Stimulated activated CD4-positive, alpha-beta T cell treated with anti-CD3 and anti-CD28 coated beads, Interleukin-1b, Interleukin-23, amount 100 ng/mL, for 1 hour (primary cell): ENCODE measurements around the gene SNAPC4.
"Not testable (repeated sequence)": the region's sequence is repeated elsewhere in the genome, so short reads cannot be mapped to it uniquely, and the experiment has no call there.

ENCODE experiments used
- DNase-seq, 2 donors: peaks; one replicate each; pipeline ENCODE4 v3.0.0-alpha.2; 2020; ENCODE audit warnings: low read depth in 2 of 2

SNAPC4 gene

GRCh38 chr9:136432591-136432990 lies 32.6 kb upstream of the SNAPC4 start:
- no peak for DNase-seq

- no peak for DNase-seq
Measured at GRCh38 chr9:136431782-136432350, 31.9 kb upstream of the SNAPC4 start.

DNA sequence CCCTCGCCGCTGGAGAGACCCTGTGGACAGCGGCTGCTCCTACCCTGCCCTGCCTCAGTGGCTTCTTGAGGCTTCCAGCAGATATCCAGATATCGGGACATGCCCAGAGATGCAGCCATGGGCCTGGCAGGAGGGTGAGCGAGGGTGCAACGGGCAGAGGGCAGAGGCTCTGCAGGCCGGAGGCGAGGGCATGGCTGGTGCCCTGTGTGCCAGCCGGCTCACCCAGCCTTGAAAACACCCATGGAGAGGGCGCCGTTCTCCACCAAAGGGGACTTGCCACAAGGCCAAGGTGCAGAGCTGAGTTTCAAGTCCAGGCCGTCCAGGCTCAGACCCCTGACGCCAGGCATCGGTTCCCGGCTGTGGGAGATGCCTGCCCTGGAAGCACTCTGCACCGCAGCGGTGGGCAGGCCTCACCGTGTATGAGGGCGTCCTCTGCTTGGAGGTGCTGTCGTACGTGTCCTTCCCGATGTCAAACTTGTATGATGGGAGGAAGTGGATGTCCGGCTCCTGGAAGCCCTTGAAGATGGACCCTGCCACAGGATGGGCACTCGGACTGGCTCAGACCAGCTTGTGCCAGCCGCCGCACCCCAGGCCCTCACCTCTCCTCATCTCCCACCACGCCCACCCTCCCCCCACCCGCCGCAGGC lies 30.7 kb upstream of the SNAPC4 start:
- DNase-seq, result no peak

- no peak for DNase-seq
Measured at GRCh38 chr9:136429683-136430491, 29.9 kb upstream of the SNAPC4 start.

GRCh38 chr9:136429075-136429628 lies 29.2 kb upstream of the SNAPC4 start:
- no peak for DNase-seq

GRCh38 chr9:136426787-136427186 lies 26.8 kb upstream of the SNAPC4 start:
- no peak for DNase-seq

- not testable (repeated sequence) for DNase-seq
Measured at GRCh38 chr9:136425367-136425766, 25.4 kb upstream of the SNAPC4 start.

- no peak for DNase-seq
Measured at GRCh38 chr9:136424750-136425362, 24.9 kb upstream of the SNAPC4 start.

GRCh38 chr9:136423432-136424146 lies 23.6 kb upstream of the SNAPC4 start:
- no peak for DNase-seq

GRCh38 chr9:136422876-136423275 lies 22.9 kb upstream of the SNAPC4 start:
- DNase-seq, result no peak

- DNase-seq, result no peak
Measured at GRCh38 chr9:136421791-136422190, 21.8 kb upstream of the SNAPC4 start.

DNA sequence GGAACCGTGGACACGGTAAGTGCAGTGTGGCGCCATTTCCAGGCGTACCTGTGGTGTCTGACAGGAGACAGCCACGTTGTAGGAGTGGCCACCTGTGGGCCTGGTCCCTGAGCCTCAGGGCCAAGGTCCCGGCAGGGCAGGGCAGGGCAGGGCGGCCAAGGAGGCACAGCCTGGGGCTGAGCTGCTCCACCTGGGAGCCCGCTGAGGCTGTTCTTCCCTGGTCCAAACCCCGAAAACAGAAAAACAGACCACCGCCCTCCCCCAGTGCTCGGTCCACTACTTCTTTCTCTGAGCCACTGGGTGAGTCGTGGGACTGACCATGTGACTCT lies 19.1 kb upstream of the SNAPC4 start:
- DNase-seq, result no peak

DNA sequence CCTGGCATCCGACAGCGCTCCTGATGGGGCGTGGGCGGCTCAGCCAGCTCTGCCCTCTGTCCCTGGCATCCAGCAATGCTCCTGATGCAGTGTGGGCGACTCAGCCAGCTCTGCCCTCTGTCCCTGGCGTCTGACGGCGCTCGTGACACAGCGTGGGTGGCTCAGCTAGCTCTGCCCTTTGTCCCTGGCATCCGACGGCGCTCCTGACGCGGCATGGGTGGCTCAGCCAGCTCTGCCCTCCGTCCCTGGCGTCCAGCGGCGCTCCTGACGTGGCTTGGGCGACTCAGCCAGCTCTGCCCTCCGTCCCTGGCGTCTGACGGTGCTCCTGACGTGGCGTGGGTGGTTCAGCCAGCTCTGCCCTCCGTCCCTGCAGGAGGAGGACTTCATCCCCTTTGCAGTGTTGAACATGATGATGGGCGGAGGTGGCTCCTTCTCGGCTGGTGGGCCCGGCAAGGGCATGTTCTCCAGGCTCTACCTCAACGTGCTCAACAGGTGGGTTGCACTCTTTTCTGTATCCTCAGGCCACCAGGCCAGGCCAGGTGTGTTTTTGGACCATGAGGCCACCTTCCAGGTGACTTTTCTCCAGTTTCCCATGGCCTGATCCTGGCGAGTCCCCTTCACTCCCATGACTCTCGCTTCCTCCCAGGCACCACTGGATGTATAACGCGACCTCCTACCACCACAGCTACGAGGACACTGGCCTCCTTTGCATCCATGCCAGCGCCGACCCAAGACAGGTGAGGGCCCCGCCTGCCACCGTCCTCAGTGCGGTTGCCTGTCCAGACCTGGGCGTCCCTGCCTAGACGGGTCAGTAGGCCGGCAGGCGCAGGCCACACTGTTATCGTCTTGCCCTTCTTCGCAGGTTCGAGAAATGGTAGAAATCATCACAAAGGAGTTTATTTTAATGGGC lies 18.5 kb upstream of the SNAPC4 start:
- DNase-seq, result no peak

DNA sequence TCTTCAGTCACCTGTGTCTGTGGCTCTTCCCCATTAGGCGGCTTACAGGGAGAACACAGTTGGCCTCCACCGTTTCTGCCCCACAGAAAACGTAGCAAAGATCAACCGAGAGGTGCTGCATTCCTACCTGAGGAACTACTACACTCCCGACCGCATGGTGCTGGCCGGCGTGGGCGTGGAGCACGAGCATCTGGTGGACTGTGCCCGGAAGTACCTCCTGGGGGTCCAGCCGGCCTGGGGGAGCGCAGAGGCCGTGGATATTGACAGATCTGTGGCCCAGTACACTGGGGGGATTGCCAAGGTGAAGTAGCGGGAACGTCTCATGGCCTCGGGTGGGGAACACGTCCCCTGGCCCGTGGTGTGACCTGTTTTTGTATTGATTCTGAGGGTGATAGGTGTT lies 16.9 kb upstream of the SNAPC4 start:
- no peak for DNase-seq

DNA sequence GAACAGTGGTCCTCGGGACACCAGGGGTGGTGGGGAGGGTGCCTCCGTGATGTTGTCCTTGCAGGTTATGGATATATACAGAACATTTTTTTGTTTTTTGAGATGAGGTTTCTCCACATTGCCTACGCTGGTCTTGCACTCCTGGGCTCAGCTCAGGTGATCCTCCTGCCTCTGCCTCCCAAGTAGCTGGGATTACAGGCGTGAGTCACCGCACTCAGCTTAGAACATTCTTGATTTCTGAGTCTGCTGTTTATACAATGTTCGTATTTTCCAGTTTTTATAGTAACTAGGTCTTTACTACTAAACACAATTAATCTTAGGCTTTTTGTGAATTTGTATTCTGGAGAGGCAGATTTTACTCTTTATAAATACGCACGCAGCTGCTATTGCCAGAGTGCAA lies 16.5 kb upstream of the SNAPC4 start:
- DNase-seq, result no peak

- DNase-seq, result no peak
Measured at GRCh38 chr9:136412962-136413361, 13.0 kb upstream of the SNAPC4 start.

DNA sequence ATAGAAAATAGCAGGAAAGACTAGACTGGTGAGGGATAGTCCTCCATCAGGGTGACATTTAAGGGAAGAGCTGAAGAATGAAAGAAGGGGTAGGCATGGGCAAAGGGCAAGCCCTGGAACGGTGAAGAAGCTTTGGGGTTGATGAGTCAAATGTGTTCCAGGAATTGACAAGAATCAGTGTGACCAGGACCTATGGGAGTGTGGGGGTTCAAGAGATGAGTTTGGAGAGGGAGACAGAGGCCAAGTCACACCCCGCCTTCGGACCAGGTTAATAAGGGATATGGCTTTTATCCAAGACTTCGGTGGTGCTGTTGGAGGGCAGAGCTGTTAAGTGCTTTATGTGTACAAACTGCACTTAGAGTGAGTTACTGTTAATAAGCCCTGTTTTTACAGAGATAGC lies 11.4 kb upstream of the SNAPC4 start:
- no peak for DNase-seq

GRCh38 chr9:136410500-136411287 lies 10.7 kb upstream of the SNAPC4 start, which contains the start of the genes ENTR1 and PMPCA:
Gene ENTR1 (minus strand): TSS chr9:136410614. CDS start chr9:136410397, 217 bp downstream.
Gene PMPCA (plus strand): TSS chr9:136410658. CDS start chr9:136410669, 11 bp downstream.
- DNase-seq, result peak; percentile 85 to 99

GRCh38 chr9:136409557-136410455 lies 9.8 kb upstream of the SNAPC4 start:
- no peak for DNase-seq
